Calu3 (cell line): ENCODE data around the gene SPCS3. TPM values are rescaled to one million over a fixed set of nuclear protein-coding genes. Genes with fewer than 3 reads are reported as not detected.
A peak's percentile ranks its signal among the peaks of the same experiment; 100 is the strongest.
"Not testable (repeated sequence)": the region's sequence is repeated elsewhere in the genome, so short reads cannot be mapped to it uniquely, and the experiment has no call there.

Experiments used
- BruUV-seq: library from RNA; stranded (reverse); fragments of 400-500 nt; replicated peaks from 2 replicates; lab custom pipeline; 2021; lab: Mats Ljungman, UMichigan
- CTCF ChIA-PET: fragments of 300-600 bp; sonication (Branson Sonifier 250); formaldehyde crosslinking; loops from one replicate; lab custom pipeline; 2022; ENCODE audit warnings: antibody characterized with exemption; lab: Charles Lee
- DNase-seq: peaks from one replicate; pipeline ENCODE4 v3.0.0; 2022
- H3K27ac Mint-ChIP-seq: one replicate; pipeline ENCODE4 v1.8.0; 2022; ENCODE audit warnings: mixed read lengths; ENCODE audit not compliant: unreplicated experiment
- H3K27me3 Mint-ChIP-seq: one replicate; pipeline ENCODE4 v1.8.0; 2022; ENCODE audit warnings: mixed read lengths; ENCODE audit not compliant: unreplicated experiment
- H3K36me3 Mint-ChIP-seq: one replicate; pipeline ENCODE4 v1.8.0; 2022; ENCODE audit warnings: mild to moderate bottlenecking, moderate library complexity, mixed read lengths; ENCODE audit not compliant: insufficient read depth, unreplicated experiment
- H3K4me1 Mint-ChIP-seq: one replicate; pipeline ENCODE4 v1.8.0; 2022; ENCODE audit warnings: mild to moderate bottlenecking, low read depth, mixed read lengths; ENCODE audit not compliant: unreplicated experiment
- H3K4me3 Mint-ChIP-seq: one replicate; pipeline ENCODE4 v1.8.0; 2022; ENCODE audit warnings: mild to moderate bottlenecking, low read depth, moderate library complexity, mixed read lengths; ENCODE audit not compliant: unreplicated experiment
- H3K9me3 Mint-ChIP-seq: one replicate; pipeline ENCODE4 v1.8.0; 2022; ENCODE audit warnings: low read depth, mixed read lengths; ENCODE audit not compliant: unreplicated experiment
- intact Hi-C: fragments of 100-400 bp; cut with micrococcal nuclease; formaldehyde crosslinking; loops from one replicate; pipeline ENCODE4 v1.10.0; 2022; ENCODE audit not compliant: unreplicated experiment
- total RNA-seq: library from RNA; stranded (reverse); gene quantifications from 2 replicates; pipeline ENCODE4 v1.2.3, GENCODE V29; 2022
- TF ChIP-seq, protein P1 (sequence below): fragments of 200-600 bp; IDR thresholded peaks from one replicate; pipeline ENCODE4 v1.8.0; 2022; ENCODE audit warnings: antibody characterized with exemption; ENCODE audit not compliant: unreplicated experiment

Gene SPCS3
- total RNA-seq, 1 experiment from 2014 or later = 94.6 TPM

- Mint-ChIP-seq H3K4me1 (no peaks in the 10 kb centered on the region), H3K27ac (peak overlapping the region; percentile 88), H3K27me3 (no peaks in the 10 kb centered on the region), H3K36me3 (peaks cover 31% of the 10 kb centered on the region), H3K4me3 (peak overlapping the region; percentile 76), H3K9me3 (no peaks in the 10 kb centered on the region)
- peak; percentile 69 for DNase-seq
- CTCF ChIA-PET = no interaction called here
- TF ChIP-seq, protein P1, sequence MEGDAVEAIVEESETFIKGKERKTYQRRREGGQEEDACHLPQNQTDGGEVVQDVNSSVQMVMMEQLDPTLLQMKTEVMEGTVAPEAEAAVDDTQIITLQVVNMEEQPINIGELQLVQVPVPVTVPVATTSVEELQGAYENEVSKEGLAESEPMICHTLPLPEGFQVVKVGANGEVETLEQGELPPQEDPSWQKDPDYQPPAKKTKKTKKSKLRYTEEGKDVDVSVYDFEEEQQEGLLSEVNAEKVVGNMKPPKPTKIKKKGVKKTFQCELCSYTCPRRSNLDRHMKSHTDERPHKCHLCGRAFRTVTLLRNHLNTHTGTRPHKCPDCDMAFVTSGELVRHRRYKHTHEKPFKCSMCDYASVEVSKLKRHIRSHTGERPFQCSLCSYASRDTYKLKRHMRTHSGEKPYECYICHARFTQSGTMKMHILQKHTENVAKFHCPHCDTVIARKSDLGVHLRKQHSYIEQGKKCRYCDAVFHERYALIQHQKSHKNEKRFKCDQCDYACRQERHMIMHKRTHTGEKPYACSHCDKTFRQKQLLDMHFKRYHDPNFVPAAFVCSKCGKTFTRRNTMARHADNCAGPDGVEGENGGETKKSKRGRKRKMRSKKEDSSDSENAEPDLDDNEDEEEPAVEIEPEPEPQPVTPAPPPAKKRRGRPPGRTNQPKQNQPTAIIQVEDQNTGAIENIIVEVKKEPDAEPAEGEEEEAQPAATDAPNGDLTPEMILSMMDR = no peak
- intact Hi-C loops = loop anchor here (10.0 kb wide), 1 partner anchor 356 kb away; no protein-coding TSS in a partner anchor
- no TSS peak for BruUV-seq
Observed at GRCh38 chr4:176320340-176320975, 692 bp downstream of the SPCS3 start.

- Mint-ChIP-seq H3K9me3 (no peaks in the 10 kb centered on the region), H3K4me3 (peak overlapping the region; percentile 76), H3K27ac (peak overlapping the region; percentile 88), H3K36me3 (peaks cover 31% of the 10 kb centered on the region), H3K4me1 (no peaks in the 10 kb centered on the region), H3K27me3 (no peaks in the 10 kb centered on the region)
- intact Hi-C loops = loop anchor here (10.0 kb wide), 1 partner anchor 356 kb away; no protein-coding TSS in a partner anchor
- TF ChIP-seq, protein P1 = no peak
- no TSS peak for BruUV-seq
- CTCF ChIA-PET = interaction anchor here (0.6 kb wide), 1 partner anchor 377 kb away, joined by 3 read pairs; no protein-coding TSS in a partner anchor
- no peak for DNase-seq
Observed at GRCh38 chr4:176320976-176321361, 1.2 kb downstream of the SPCS3 start.

DNA sequence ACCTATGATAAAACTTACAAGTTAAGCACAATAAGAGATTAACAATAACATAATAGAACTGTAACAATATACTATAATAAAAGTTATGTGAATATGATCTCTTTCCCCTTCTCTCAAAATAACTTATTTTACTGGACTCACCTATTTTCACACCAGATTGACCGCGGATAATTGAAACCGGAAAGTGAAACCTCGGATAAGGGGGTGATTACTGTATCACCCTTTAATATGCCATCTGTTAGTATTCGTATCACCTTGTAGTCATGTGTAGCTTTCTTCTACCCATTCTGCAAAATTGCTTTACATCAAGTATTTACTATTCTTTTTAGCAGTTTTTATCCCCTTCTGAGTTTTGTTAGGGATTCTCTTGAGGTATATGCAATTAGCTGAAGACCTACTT, 1.8 kb downstream of the SPCS3 start:
- Mint-ChIP-seq H3K9me3 (no peaks in the 10 kb centered on the region), H3K4me1 (no peaks in the 10 kb centered on the region), H3K27ac (peak overlapping the region; percentile 88), H3K4me3 (peak overlapping the region; percentile 76), H3K36me3 (peaks cover 31% of the 10 kb centered on the region), H3K27me3 (no peaks in the 10 kb centered on the region)
- TF ChIP-seq, protein P1 = no peak
- intact Hi-C loops = loop anchor here (10.0 kb wide), 1 partner anchor 357 kb away; no protein-coding TSS in a partner anchor
- CTCF ChIA-PET = interaction anchor here (0.6 kb wide), 1 partner anchor 377 kb away, joined by 3 read pairs; no protein-coding TSS in a partner anchor
- no peak for DNase-seq
- no TSS peak for BruUV-seq

- BruUV-seq = no TSS peak
- no peak for DNase-seq
- no peak overlapping the region for H3K27ac Mint-ChIP-seq
- no peaks in the 10 kb centered on the region for H3K9me3 Mint-ChIP-seq
- peak overlapping the region; percentile 76 for H3K4me3 Mint-ChIP-seq
- no peaks in the 10 kb centered on the region for H3K4me1 Mint-ChIP-seq
- TF ChIP-seq, protein P1 = no peak
- intact Hi-C loops = loop anchor here (10.0 kb wide), 1 partner anchor 359 kb away; no protein-coding TSS in a partner anchor
- peaks cover 31% of the 10 kb centered on the region for H3K36me3 Mint-ChIP-seq
- CTCF ChIA-PET = no interaction called here
- no peaks in the 10 kb centered on the region for H3K27me3 Mint-ChIP-seq
Observed at GRCh38 chr4:176323511-176324160, 3.9 kb downstream of the SPCS3 start.

DNA sequence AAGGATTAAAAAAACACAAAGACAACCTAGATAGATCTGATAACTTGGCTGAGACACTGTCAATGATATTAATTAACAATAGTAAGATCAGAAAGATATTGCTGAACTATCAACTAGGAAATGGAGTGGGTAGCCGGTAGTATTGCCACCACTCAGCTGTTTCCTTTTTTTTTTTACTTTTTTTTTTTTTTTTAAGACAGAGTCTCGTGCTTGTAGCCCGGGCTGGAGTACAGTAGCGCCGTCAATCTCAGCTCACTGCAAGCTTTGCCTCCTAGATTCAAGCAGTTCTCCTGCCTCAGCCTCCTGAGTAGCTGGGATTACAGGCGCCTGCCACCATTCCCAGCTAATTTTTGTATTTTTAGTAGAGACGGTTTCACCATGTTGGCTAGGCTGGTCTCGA, 5.1 kb downstream of the SPCS3 start:
- CTCF ChIA-PET = interaction anchor here (0.8 kb wide), 1 partner anchor 47 kb away, joined by 5 read pairs; no protein-coding TSS in a partner anchor
- DNase-seq, BruUV-seq, H3K27me3 Mint-ChIP-seq, H3K9me3 Mint-ChIP-seq, H3K4me3 Mint-ChIP-seq, H3K27ac Mint-ChIP-seq, H3K4me1 Mint-ChIP-seq: not testable (repeated sequence)
- H3K36me3 Mint-ChIP-seq = peaks cover 22% of the 10 kb centered on the region
- intact Hi-C loops = loop anchor here (10.0 kb wide), 1 partner anchor 360 kb away; no protein-coding TSS in a partner anchor
